ENCODE results near the gene COG3.

The COG3 gene

DNA sequence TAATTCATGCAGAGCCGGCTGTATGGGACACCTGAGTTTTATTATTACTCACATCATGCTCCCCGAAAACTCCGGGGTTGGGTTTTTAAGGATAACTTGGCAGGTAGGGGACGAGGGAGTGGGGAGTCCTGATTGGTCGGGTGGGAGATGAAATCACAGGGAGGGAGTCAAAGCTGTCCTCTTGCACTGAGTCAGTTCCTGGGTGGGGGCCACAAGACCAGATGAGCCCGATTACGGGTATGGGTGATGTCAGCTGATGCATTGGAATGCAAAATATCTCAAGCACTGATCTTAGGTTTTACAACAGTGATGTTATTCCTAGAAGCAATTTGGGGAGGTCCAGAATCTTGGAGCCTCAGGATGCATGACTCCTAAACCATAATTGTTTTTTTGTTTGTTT, 18.6 kb upstream of the COG3 start:
- DNase-seq = peak; percentile 65

DNA sequence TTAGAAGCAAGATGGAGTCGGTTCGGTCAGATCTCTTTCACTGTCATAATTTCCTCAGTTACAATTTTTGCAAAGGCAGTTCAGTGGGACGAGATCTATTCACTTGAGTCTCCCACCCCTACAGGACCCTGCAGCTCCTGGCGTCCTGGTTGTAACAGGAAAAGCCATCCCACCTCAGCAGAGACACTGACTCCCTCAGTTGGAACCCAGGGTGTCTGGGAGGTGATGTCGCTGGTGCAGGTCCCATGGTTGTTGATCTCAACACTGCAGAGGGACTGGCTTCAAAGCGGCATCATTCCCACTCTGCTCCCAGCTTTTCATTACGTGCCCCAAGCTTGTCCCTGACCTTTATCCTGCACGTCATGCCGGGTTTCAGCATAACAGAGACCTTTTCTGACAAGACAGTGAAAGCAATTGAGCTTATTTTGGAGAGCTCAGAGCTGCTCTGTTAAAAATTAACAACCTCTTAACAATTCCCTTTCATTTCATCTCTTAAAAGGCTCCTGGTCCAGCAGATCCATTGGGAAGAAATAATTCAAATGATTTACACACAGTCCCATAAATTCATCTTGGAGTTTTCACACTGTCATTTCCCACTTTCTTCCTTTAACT, 17.6 kb upstream of the COG3 start:
- DNase-seq = no peak

DNA sequence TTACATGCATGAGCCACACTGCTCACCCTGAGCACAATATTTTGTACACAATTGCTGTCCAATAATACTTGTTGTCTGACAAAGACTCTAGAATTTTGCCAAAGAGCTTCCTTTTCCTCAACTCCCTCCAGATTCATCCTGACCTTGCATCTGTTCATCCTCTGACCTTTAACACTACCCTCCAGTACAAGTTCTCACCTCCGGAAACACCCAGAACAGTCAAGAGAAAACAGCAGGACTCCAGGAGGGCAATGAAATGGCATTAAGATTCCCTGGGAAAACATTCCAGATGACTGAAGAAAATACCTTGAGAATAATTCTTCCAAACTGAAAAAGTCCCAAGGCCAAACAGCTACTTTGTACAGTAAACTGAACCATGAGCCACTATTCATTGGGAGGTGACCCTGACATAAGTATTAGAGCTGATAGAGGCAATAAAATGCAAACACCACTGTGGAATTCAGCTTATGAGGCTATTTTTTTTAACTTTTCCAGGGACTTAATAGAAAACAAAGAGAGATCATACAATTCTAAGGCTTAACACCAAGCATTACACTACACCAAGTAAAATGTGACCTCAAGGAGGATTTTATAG, 15.7 kb upstream of the COG3 start:
- no peak for DNase-seq

DNA sequence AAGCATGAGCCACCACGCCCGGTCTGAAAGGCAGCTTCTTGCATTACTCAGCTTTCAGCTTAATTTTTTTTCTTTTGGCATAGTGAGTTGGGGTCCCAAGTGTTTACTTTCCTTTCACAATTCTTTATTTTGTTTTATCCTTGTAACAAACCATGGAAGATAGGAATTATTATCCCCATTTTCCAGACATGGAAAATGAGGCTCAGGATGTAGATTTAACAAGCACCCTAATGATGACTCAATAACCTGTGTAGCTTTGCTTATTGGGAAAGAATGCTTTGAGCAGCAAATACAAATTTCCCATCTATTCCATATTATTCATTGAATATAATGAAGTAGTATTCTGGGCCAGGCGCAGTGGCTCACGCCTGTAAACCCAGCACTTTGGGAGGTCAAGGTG, 13.5 kb upstream of the COG3 start:
- DNase-seq = no peak

DNA sequence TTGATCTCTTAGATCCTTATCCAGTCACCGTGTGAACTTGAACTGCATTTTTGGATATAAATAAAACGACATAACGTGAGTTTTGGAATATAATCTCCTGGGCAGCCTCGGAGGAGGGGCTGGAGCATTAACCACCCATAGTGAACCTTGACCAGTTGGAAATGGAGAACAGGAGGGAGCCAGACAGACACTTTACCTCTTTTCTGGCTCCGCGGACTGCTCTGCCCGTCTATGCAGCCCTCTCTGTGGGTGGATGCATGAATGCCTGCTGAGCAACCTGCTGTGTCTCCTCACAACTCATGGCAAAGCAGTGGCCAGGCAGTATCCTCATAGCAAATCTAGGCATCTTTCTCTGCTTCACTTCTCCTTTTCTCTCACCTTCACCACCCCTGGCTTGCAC, 10.5 kb upstream of the COG3 start:
- DNase-seq = no peak

DNA sequence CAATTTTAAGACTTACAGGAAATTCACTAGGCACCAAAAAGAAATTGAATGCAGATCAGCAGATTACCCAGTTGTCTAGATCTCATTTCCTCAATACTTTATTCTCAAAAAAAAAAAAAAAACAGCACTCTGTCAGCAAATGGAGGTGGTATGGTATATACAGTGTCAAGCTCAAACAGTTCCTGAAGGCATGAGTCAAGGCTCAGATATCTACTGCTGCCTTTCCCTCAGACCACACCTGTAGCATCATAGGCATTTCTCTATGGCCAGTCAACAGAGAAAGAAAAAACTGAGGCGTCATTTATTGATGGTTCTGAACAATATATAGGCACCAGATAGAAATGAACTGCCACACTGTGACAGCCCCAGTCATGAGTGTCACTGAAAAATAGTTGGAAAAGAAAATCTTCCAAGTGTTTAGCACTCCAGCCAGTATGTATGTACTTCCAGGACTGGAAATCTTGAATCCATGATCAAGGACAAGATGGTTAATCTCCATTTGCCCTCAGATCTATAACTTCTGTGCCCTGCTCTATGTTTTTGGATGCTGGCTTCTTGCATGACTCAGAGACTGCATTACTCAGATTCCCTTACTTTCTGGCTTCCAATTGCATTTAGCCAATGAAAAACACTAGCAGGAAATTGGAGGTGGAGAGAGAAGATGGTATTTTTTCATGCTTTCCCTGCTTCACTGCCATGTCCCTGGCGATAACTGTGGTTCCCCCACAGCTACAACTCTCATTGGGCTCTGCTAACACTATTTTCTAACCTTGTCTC, 8.4 kb upstream of the COG3 start:
- DNase-seq = peak; percentile 44

DNA sequence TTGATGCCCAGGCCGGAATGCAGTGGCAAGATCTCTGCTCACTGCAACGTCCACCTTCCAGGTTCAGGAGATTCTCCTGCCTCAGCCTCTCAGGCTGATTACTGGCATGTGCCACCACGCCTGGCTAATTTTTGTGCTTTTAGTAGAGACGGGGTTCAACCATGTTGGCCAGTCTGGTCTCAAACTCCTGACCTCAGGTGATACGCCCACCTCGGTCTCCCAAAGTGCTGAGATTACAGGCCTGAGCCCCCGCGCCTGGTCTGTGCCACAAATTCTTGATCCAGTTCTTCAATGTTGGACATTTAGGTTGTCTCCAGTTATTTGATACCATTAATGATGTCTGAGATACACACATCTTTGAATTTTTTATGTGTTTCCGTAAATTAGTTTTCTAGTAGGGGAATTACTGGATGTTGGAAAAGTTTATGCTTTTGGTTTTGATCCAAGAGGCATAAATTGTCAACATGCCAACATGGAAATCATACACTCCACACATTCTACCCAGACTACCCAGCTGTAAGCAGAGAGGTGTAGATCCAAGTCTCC, 525 bp upstream of the COG3 start:
- no peak for DNase-seq

DNA sequence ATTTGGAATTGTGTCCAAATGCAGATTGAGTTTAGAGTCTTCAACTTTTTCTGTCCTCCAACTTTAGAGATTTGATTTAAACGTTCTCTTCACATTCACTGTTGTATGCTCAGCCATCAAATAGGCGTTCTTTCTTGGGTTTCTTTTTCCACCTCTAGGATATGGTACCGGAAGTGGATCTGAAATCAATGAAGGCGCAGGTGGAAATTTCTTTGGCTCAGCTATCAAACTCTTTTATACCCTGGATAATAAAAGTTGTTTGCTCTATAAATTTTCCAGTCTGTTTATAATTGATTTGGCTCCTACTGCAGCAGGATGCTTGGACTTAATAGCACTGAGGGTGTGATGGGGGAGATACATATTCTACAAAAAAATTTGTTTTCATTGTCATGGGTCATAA, 1.6 kb downstream of the COG3 start:
- DNase-seq = no peak

DNA sequence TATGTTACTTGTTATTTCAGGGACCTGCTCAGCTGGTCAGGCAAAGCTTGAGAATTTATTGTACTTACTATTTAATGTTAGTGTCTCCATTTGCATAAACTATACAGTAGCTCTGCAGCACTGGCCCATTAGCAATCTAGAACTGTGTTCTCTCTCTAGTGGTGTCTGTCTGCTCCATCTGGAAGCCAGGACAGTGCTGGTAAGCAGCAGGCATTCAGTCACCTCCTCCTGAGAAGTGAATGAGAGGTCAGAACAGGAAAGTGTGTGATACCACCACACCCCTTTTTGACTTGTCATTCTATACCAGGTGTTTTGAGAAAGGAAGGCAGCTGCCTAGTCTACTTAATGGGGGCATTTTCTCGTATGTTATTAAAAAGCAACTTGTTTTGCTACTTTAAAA, 3.9 kb downstream of the COG3 start:
- DNase-seq = no peak

DNA sequence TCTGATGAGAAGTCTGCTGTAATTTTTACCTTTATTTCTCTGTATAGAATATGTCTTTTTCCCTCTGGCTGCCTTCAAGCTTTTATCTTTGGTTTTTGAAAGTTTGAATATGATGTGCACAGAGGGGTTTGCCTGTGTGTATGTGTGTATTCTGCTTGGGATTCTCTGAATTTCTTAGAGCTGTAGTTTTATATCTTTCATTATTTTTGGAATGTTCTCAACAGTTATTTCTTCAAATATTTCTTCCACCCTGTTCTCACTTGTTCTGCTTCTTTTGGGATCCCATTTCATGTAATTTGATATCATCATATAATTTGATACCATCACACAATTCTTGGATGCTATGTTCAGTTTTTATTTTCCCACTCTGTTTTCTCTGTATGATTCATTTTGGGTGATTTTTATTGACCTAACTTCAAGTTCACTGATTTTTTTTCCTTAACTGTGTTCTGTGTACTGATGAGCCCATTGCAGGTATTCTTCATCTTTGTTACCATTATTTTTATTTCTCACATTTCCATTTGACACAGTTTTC, 7.5 kb downstream of the COG3 start:
- peak; percentile 34 for DNase-seq

DNA sequence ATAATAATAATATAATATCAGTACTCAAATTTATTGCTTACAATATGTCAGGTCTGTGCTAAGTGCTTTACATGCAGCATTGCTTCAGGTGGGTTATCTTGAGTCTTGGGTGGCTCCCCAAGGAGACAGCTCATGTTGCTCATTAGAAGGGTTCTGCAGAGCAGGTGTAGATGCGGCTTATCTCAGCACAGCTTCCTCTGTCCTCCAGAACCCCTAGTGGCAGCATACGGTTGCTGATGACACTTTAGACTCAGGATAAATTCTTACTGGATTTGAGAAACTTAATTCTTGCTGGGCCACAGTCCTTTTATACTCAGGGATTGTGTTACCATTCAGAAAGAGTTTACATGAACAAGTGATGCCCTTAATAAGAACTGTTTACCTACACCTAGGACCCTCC, 8.9 kb downstream of the COG3 start:
- DNase-seq = no peak

DNA sequence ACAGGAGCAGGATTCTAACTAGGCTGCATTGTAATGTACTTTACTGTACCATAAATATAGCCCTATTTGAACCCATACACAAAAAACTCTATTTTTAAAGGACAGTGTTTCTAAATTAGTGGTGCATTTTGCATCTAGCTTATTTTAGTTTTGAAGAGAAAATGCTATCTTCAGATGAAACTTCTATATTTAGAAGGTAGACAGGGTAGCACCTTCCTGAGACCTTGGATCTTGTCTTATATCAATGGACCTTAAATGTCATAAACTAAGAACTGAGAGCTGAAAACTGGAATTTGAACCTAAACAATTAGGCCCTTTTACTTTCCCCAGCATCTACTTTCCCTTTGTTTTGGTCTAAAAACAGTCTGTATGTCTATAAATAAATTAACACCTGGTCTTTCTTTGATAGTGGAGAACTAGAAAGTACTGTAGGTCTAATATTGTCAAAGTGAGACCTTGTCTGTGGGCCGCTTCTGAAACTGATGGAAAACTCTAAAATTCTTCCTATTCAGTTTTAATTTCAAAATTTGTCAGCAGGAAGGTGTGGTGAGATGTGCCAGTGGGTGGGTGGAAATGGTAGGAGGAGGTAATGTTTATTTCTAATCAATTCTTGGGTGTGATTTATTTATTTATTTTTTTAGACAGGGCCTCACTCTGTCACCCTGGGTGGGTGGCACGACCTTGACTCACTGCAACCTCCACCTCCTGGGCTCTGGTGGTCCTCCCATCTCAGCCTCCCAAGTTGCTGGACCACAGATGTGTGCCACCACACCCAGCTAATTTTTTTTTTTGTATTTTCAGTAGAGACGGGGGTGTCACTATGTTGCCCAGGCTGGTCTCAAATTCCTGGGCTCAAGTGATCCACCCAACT, 10.1 kb downstream of the COG3 start:
- DNase-seq = no peak

DNA sequence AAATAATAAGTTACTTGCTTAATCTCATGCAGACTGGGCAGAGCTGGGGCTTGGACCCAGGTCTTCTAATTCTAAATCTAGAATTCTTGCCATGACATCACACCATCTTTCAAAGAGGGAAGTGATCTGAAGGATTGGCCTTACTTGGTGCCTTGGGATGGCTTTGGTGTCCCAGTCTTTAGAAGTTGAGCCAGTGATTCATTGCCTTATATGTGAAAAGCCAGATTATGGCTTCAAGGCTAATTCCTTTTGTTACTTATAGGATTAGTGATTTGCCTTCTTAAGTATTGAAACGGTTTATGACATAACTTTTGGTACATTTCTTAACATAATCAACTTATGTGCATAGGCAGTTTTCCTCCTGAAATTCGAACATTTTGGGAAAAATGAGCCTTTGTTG, 14.9 kb downstream of the COG3 start:
- no peak for DNase-seq

DNA sequence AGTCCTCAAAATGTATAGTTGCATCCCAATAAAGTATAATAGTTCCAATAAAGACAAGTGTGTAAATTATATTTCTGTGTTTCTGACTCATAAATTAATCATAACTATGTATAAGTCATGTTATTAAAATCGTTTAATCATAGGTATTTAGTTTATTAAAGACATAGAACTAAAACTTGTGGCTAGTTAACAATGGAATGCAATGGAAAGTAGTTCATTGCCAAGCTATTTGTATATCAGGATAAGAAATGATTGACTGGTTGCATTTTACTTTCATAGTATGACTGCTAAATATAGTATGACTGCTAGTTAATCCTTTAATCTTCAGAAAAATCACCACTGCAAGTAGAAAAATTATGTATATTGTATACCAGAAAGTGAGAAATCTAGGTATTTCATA, 16.9 kb downstream of the COG3 start:
- no peak for DNase-seq

DNA sequence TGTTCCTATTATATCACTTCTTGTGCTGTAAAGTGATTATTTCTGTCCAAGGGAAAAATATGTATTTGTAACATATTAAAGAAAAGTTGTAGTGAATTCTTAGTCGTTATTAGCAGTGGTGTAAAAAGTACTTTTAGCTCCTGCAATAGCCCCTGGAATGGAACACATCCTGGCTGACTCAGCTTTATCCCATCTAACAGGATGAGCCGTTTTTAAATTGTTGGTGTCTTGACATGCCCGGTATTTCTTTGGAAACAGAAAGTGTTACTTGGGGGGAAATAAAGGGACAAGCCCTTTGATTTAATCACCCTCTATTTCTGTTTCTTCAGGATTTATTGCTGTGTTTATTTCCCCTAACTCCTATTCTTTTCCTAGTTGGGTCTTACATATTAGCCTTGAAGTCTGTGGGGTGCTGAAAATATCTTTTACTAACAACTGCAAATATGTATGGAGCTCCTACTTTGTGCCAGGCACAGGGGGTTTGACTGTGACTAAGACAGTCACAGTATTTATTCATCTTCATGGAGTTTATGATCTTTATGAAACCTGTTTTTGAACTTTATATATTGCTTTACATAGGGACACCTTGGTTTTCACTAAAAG, 17.9 kb downstream of the COG3 start:
- DNase-seq = no peak

DNA sequence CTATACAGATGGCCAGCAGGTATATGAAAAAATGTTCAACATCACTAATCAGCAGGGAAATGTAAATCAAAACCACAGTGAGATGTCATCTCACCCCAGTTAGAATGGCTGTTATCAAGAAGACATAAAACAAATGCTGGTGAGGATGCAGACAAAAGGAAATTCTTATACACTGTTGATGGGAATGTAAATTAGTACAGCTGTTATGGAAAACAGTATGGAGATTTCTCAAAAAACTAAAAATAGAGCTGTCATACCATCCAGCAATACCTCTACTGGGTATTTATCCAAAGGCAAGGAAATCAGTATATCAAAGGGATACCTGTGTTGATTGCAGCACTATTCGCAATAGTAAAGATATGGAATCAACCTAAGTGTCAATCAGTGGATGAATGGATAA, 22.9 kb downstream of the COG3 start:
- DNase-seq = no peak

DNA sequence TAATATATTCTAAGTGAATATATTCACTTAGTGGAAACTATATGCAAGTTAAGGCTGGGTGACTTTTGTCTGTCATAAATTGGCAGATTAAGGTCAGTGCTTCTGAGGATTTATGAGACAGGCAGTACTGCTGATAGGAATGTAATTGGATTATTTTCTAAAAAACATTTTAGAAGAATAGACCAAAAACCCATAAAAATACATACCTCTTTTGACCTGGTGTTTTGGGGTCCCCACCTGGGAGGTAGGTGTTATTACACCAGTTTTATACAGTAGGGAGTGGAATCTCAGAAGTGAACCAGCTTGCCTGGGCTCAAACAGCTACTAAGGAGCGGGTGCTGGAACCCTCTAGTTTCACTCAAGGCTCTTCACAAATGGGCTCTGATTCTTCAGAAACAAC, 25.3 kb downstream of the COG3 start:
- DNase-seq = no peak

DNA sequence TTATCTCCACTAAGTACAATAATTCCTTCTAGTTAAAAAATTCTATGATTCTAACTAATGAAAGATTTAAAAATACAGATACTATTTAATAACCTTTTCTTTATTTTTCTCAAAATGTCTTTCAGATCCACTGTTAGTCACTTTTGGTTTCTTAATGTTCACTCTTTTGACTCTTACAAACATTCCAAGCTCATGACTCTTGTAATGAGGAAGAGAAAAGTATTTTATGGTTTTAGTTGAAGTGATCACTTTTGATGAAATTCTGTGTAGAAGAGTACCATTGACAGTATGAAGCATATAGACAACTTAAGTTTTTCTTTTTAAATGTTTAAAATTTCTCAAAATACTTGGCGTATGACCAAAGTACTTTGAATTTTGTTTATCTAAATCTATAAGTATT, 27.8 kb downstream of the COG3 start:
- peak; percentile 57 for DNase-seq

DNA sequence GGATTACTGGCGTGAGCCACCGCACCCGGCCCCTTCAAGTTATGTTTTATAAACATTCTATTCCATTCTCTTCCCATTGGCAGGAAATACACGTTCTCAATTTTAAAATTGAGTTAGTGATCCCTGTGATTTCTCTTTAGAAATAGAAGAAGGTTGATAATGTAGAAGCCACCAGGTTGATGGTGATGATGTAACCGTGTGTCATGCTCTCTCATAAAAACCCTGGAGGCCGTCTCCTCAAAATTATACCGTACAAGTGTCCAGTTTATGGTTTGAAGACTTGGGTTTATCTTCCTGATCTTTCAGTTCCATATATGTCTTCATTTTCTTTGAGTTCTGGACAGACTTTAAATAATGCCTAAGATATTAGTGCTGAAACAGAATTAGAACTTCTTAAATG, 32.2 kb downstream of the COG3 start:
- DNase-seq = no peak

DNA sequence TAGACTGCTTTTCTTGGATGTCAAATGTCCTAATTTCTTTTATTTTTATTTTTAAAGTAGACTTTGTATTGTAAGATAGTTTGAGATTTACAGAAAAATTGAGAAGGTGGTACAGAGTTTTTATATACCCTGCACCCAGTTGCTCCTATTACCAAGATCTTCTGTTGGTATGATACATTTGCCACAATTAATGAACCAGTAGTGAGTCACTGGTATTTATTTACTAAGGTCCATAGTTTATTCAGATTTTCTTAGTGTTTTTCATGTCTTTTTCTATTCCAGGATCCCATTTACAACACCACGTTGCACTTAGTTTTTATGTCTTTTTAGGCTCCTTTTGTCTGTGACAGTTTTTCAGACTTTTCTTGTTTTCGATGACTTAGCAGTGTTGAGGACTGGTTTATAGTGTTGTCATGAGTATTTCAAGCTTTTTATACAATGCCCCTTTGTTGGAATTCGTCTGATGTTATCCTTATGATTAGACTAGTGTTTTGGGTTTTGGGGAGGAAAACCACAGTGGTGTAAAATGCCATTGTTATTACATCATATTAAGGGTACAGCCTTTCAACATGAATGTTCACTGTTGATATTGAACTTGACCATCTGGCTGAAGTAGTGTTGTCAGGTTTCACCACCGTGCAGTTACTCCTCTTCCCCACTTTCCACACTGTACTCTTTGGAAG, 35.9 kb downstream of the COG3 start:
- peak; percentile 90 for DNase-seq

DNA sequence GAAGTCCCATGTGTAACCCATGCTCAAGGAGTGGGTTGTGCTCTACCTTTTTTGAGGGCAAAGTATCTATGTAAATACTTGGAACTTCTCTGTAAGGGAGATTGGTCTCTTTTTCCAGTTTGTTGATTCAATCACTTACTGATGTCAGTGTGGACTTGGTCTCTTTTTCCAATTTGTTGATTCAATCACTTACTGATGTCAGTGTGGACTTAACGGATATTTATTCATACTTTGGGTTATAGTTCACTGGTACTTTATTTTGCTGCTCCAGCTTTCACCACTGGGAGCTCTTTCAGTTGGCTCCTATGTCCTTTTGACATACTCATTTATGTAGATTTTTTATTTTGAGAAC, 36.4 kb downstream of the COG3 start:
- DNase-seq = peak; percentile 9

DNA sequence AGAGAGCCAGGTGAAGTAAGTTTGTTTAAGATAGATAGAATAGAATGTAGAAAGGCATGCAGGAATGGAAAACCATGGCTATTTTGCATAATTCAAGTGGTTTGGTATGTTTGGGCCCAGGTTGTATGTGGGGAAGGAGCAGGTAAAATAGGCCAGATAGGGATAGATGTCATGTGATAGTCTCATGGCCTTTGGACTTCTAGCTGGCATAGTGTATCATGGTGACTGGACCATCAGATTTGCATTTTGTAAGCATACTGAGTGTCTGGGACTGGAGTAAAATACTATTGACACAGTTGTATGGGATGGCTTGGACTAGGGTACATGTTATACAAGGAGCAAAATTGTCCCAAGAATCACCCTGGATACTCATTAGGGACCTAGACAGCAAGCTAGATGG, 38.9 kb downstream of the COG3 start:
- DNase-seq = no peak
